BLaER1 treated with 17β-estradiol and CSF1 and Interleukin-3, amounts not matched to agents 10 nM and 100 nM (cell line): ENCODE results near the gene NUDC.

Source experiments
- H3K27ac ChIP-seq, 11 experiments: shearing (Covaris generic); formaldehyde crosslinking; 2 replicates each; pipeline ENCODE4 v1.8.1; 2022
- H3K27me3 ChIP-seq, 11 experiments: shearing (Covaris generic); formaldehyde crosslinking; 2 replicates each; pipeline ENCODE4 v1.8.1; 2022
- H3K36me3 ChIP-seq, 11 experiments: shearing (Covaris generic); formaldehyde crosslinking; 2 replicates each; pipeline ENCODE4 v1.8.1; 2022
- H3K4me1 ChIP-seq, 10 experiments: shearing (Covaris generic); formaldehyde crosslinking; 2 replicates each; pipeline ENCODE4 v1.8.1; 2022
- H3K4me2 ChIP-seq, 11 experiments: shearing (Covaris generic); formaldehyde crosslinking; 2 replicates each; pipeline ENCODE4 v1.8.1; 2022
- H3K4me3 ChIP-seq, 10 experiments: shearing (Covaris generic); formaldehyde crosslinking; 2 replicates each; pipeline ENCODE4 v1.8.1; 2022
- H3K9ac ChIP-seq, 11 experiments: shearing (Covaris generic); formaldehyde crosslinking; 2 replicates each; pipeline ENCODE4 v1.8.1; 2022
- H3K9me3 ChIP-seq, 11 experiments: shearing (Covaris generic); formaldehyde crosslinking; replicated peaks in 1 of 11; 2 replicates each; pipeline ENCODE4 v1.8.1; 2022
- H4K20me1 ChIP-seq, 11 experiments: shearing (Covaris generic); formaldehyde crosslinking; 2 replicates each; pipeline ENCODE4 v1.8.1; 2022
- Cebpa-rat ChIP-seq, 11 experiments: shearing (Covaris generic); IDR thresholded peaks; 2 replicates each; pipeline ENCODE4 v1.8.1; 2022

The NUDC gene

GRCh38 chr1:26951216-26951615 is 29.7 kb downstream of the NUDC start:
- TF ChIP-seq Cebpa-rat (IDR thresholded peaks at IDR 0.05) = no peak
- H3K27me3 ChIP-seq = no peaks in the 10 kb centered on the region
- peak overlapping the region in 3 of 11 experiments; percentile 9 to 37 (median 27); a peak in 2 of 22 replicates for H3K27ac ChIP-seq
- 0 out of 22 replicates have a peak overlapping the region, but pooled peaks of 1 of the 11 experiments have one; percentile 15 for H3K9ac ChIP-seq
- peaks cover 11 to 26% (median 22%) of the 10 kb centered on the region in 11 experiments for H3K36me3 ChIP-seq
- H3K4me2 ChIP-seq = peak overlapping the region in 4 of 11 experiments; percentile 11 to 60 (median 51); a peak in 6 of 22 replicates
- H4K20me1 ChIP-seq = peaks cover 0 to 8% (median 0%) of the 10 kb centered on the region in 11 experiments; a peak in 2 of 22 replicates
- H3K4me3 ChIP-seq = no peak overlapping the region
- H3K4me1 ChIP-seq = peaks cover 16 to 23% (median 20%) of the 10 kb centered on the region in 10 experiments
- H3K9me3 ChIP-seq = peaks cover 0 to 14% (median 8%) of the 10 kb centered on the region in 11 experiments; a peak in 15 of 22 replicates

DNA sequence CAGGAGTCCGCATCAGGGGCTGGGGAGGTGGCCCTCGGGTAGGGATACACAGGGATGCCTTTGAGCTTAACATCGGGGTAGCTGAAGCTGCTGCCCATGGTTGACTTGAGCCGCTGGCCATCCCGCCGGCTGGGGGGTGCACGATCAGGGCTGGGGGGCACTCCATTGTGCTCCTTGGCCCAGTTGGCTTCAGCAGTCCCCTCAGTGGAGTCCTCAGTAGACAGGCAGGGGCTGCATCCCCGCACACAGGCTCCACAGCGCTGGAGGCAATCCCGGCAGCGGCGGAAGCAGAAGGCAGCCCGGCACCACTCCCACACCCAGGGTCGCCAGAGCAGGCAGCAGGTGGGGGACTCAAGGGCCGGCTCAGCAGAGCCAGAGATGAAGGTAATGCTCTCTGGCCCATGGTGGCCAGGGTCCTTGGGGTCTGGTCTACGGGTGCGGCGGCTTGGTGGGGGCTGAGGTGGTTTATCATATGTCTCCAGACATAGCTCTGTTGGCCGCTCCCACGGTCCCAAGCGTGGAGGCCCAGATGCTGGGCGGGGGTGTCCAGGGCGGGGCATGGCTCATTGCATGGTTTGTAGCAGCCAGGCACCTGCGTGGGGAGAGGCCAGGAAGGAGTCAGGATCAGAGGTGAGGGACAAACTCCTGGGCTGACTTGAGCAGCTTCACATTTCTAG is 30.4 kb downstream of the NUDC start:
- H3K36me3 ChIP-seq = peaks cover 4 to 19% (median 14%) of the 10 kb centered on the region in 11 experiments; a peak in 20 of 22 replicates
- H3K27ac ChIP-seq = no peak overlapping the region
- peaks cover 0 to under 1% (median 0%) of the 10 kb centered on the region in 11 experiments; a peak in 2 of 22 replicates for H3K27me3 ChIP-seq
- no peak for TF ChIP-seq Cebpa-rat (IDR thresholded peaks at IDR 0.05)
- peaks cover 0 to 2% (median 0%) of the 10 kb centered on the region in 11 experiments; a peak in 2 of 22 replicates for H4K20me1 ChIP-seq
- no peak overlapping the region for H3K4me3 ChIP-seq
- peaks cover 16 to 23% (median 20%) of the 10 kb centered on the region in 10 experiments for H3K4me1 ChIP-seq
- no peak overlapping the region for H3K4me2 ChIP-seq
- H3K9ac ChIP-seq = no peak overlapping the region
- H3K9me3 ChIP-seq = peaks cover 0 to 17% (median 12%) of the 10 kb centered on the region in 11 experiments; a peak in 15 of 22 replicates

DNA sequence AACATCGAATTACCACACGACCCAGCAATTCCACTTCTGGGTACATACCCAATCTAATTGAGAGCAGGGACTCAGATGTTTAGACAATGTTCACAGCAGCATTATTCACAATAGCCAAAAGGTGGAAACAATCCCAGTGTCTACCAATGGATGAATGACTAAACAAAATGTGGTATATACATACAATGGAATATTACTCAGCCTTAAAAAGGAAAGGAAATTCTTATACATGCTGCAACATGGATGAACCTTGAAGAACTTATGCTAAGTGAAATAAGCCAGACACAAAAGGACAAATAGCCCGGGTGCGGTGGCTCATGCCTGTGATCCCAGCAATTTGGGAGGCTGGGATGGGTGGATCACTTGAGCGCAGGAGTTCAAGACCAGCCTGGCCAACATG is 31.8 kb downstream of the NUDC start:
- Histone ChIP-seq H3K4me2 (no peak overlapping the region), H3K4me3 (no peak overlapping the region), H3K9ac (no peak overlapping the region), H3K27ac (no peak overlapping the region), H3K4me1 (peaks cover 16 to 23% (median 20%) of the 10 kb centered on the region in 10 experiments), H4K20me1 (no peaks in the 10 kb centered on the region; a peak in 1 of 22 replicates), H3K9me3 (peaks cover 0 to 18% (median 12%) of the 10 kb centered on the region in 11 experiments; a peak in 15 of 22 replicates), H3K36me3 (peaks cover 0 to 5% (median 2%) of the 10 kb centered on the region in 11 experiments; a peak in 9 of 22 replicates), H3K27me3 (peaks cover 4 to 10% (median 7%) of the 10 kb centered on the region in 11 experiments)
- TF ChIP-seq Cebpa-rat (IDR thresholded peaks at IDR 0.05) = no peak

GRCh38 chr1:26956321-26956720 is 34.8 kb downstream of the NUDC start:
- no peak overlapping the region for H3K27ac ChIP-seq
- no peaks in the 10 kb centered on the region; a peak in 1 of 22 replicates for H4K20me1 ChIP-seq
- H3K9ac ChIP-seq = no peak overlapping the region
- peaks cover 7 to 18% (median 16%) of the 10 kb centered on the region in 10 experiments; a peak in 18 of 20 replicates for H3K4me1 ChIP-seq
- TF ChIP-seq Cebpa-rat (IDR thresholded peaks at IDR 0.05) = no peak
- H3K9me3 ChIP-seq = peaks cover 0 to 18% (median 12%) of the 10 kb centered on the region in 11 experiments; a peak in 15 of 22 replicates
- H3K27me3 ChIP-seq = peaks cover 32 to 40% (median 36%) of the 10 kb centered on the region in 11 experiments
- no peak overlapping the region for H3K4me2 ChIP-seq
- H3K36me3 ChIP-seq = peaks cover 0 to 4% (median 0%) of the 10 kb centered on the region in 11 experiments; a peak in 1 of 22 replicates
- H3K4me3 ChIP-seq = no peak overlapping the region

GRCh38 chr1:26957306-26957705 is 35.8 kb downstream of the NUDC start:
- no peak overlapping the region for H3K9ac ChIP-seq
- peaks cover 0 to 4% (median 0%) of the 10 kb centered on the region in 11 experiments; a peak in 1 of 22 replicates for H3K36me3 ChIP-seq
- no peak overlapping the region for H3K4me3 ChIP-seq
- H3K9me3 ChIP-seq = peaks cover 0 to 18% (median 12%) of the 10 kb centered on the region in 11 experiments; a peak in 15 of 22 replicates
- no peak overlapping the region for H3K4me2 ChIP-seq
- peaks cover 11 to 28% (median 26%) of the 10 kb centered on the region in 10 experiments; a peak in 19 of 20 replicates for H3K4me1 ChIP-seq
- peaks cover 32 to 47% (median 40%) of the 10 kb centered on the region in 11 experiments for H3K27me3 ChIP-seq
- no peaks in the 10 kb centered on the region; a peak in 1 of 22 replicates for H4K20me1 ChIP-seq
- TF ChIP-seq Cebpa-rat (IDR thresholded peaks at IDR 0.05) = no peak
- no peak overlapping the region for H3K27ac ChIP-seq

GRCh38 chr1:26959270-26959669 is 37.7 kb downstream of the NUDC start:
- peaks cover 0 to 18% (median 12%) of the 10 kb centered on the region in 11 experiments; a peak in 15 of 22 replicates for H3K9me3 ChIP-seq
- H4K20me1 ChIP-seq = no peaks in the 10 kb centered on the region
- H3K27me3 ChIP-seq = peaks cover 32 to 48% (median 40%) of the 10 kb centered on the region in 11 experiments
- H3K27ac ChIP-seq = no peak overlapping the region
- peaks cover 18 to 48% (median 44%) of the 10 kb centered on the region in 10 experiments for H3K4me1 ChIP-seq
- H3K4me2 ChIP-seq = no peak overlapping the region
- TF ChIP-seq Cebpa-rat (IDR thresholded peaks at IDR 0.05) = no peak
- H3K9ac ChIP-seq = no peak overlapping the region
- H3K4me3 ChIP-seq = no peak overlapping the region
- H3K36me3 ChIP-seq = peaks cover 0 to 4% (median 0%) of the 10 kb centered on the region in 11 experiments; a peak in 1 of 22 replicates

GRCh38 chr1:26959722-26960624 is 38.4 kb downstream of the NUDC start, which contains the start of gene KDF1:
KDF1 (minus strand) TSS chr1:26960468; CDS start chr1:26952380, 8,088 bp downstream.
- Histone ChIP-seq H3K4me1 (peaks cover 18 to 55% (median 49%) of the 10 kb centered on the region in 10 experiments), H3K36me3 (peaks cover 0 to 4% (median 0%) of the 10 kb centered on the region in 11 experiments; a peak in 1 of 22 replicates), H3K4me2 (peak within 1 kb of the TSS; percentile 39 to 82 (median 69)), H3K27me3 (peaks cover 32 to 48% (median 40%) of the 10 kb centered on the region in 11 experiments), H3K4me3 (peak within 1 kb of the TSS in 3 of 10 experiments; percentile 2 to 38 (median 34); a peak in 3 of 20 replicates), H4K20me1 (no peaks in the 10 kb centered on the region), H3K9me3 (peaks cover 0 to 18% (median 12%) of the 10 kb centered on the region in 11 experiments; a peak in 15 of 22 replicates), H3K27ac (peak within 1 kb of the TSS in 7 of 11 experiments; percentile 36 to 76 (median 45); a peak in 14 of 22 replicates), H3K9ac (peak within 1 kb of the TSS in 2 of 11 experiments; percentile 6 to 55; a peak in 2 of 22 replicates)
- no peak for TF ChIP-seq Cebpa-rat (IDR thresholded peaks at IDR 0.05)

- H3K9ac ChIP-seq = no peak overlapping the region
- no peaks in the 10 kb centered on the region for H4K20me1 ChIP-seq
- H3K4me1 ChIP-seq = peaks cover 18 to 58% (median 50%) of the 10 kb centered on the region in 10 experiments
- peaks cover 32 to 48% (median 40%) of the 10 kb centered on the region in 11 experiments for H3K27me3 ChIP-seq
- peaks cover 0 to 4% (median 0%) of the 10 kb centered on the region in 11 experiments; a peak in 1 of 22 replicates for H3K36me3 ChIP-seq
- H3K4me2 ChIP-seq = peak overlapping the region in 9 of 11 experiments; percentile 51 to 82 (median 69); a peak in 16 of 22 replicates
- peak overlapping the region in 2 of 11 experiments; percentile 73 to 76; a peak in 2 of 22 replicates for H3K27ac ChIP-seq
- H3K4me3 ChIP-seq = no peak overlapping the region
- no peak for TF ChIP-seq Cebpa-rat (IDR thresholded peaks at IDR 0.05)
- H3K9me3 ChIP-seq = peaks cover 0 to 15% (median 9%) of the 10 kb centered on the region in 11 experiments; a peak in 15 of 22 replicates
These were observed 39.1 kb downstream of the NUDC start for GRCh38 chr1:26960625-26960966.
